Fibroblast of lung (primary cell): Measurements from ENCODE around the gene INPP4A. TPM values are rescaled to one million over a fixed set of nuclear protein-coding genes. Genes with fewer than 3 reads are reported as not detected.

Source experiments
- DNase-seq, 2 donors: peaks; one replicate each; pipeline versions ENCODE4 v3.0.0 to v3.0.0-alpha.2; 2010; ENCODE audit warnings: low read depth in 2 of 2
- H2AFZ ChIP-seq: 2 replicates; pipeline ENCODE4 v1.5.1; 2012; ENCODE audit warnings: low read length, control low read depth, inconsistent platforms
- H3K27ac ChIP-seq: 2 replicates; pipeline ENCODE4 v1.5.1; 2011; ENCODE audit warnings: low read length, control low read depth; ENCODE audit not compliant: insufficient read depth
- H3K27me3 ChIP-seq: 2 replicates; pipeline ENCODE4 v1.5.1; 2011; ENCODE audit warnings: mild to moderate bottlenecking, low read length; ENCODE audit not compliant: control insufficient read depth, insufficient read depth
- H3K36me3 ChIP-seq: 2 replicates; pipeline ENCODE4 v1.5.1; 2011; ENCODE audit warnings: low read length; ENCODE audit not compliant: control insufficient read depth, insufficient read depth
- H3K4me1 ChIP-seq: 2 replicates; pipeline ENCODE4 v1.5.1; 2011; ENCODE audit warnings: low read length; ENCODE audit not compliant: control insufficient read depth, insufficient read depth; ENCODE audit errors: extremely low read depth
- H3K4me2 ChIP-seq: 2 replicates; pipeline ENCODE4 v1.5.1; 2011; ENCODE audit warnings: low read length, control low read depth; ENCODE audit not compliant: insufficient read depth; ENCODE audit errors: extremely low read depth
- H3K4me3 ChIP-seq, 4 experiments: fragments of 200-600 bp in 1 of 4; sonication (generic) in 1 of 4; replicated peaks in 1 of 4; 2 replicates each; pipeline ENCODE4 v1.5.1; 2011 to 2016; ENCODE audit warnings: low read length in 4 of 4, low read depth in 3 of 4, mild to moderate bottlenecking in 3 of 4, control low read depth in 2 of 4, inconsistent platforms in 1 of 4, mixed read lengths in 1 of 4; ENCODE audit not compliant: insufficient read depth in 1 of 4; ENCODE audit errors: control extremely low read depth in 1 of 4
- H3K79me2 ChIP-seq: 2 replicates; pipeline ENCODE4 v1.5.1; 2012; ENCODE audit warnings: mild to moderate bottlenecking, low read length, inconsistent platforms; ENCODE audit not compliant: control insufficient read depth, insufficient read depth
- H3K9ac ChIP-seq: 2 replicates; pipeline ENCODE4 v1.5.1; 2011; ENCODE audit warnings: mild to moderate bottlenecking, low read length, control low read depth; ENCODE audit not compliant: insufficient read depth
- H3K9me3 ChIP-seq: 2 replicates; pipeline ENCODE4 v1.5.1; 2012; ENCODE audit warnings: low read depth, low read length; ENCODE audit not compliant: control insufficient read depth, insufficient read depth
- H4K20me1 ChIP-seq: 2 replicates; pipeline ENCODE4 v1.5.1; 2011; ENCODE audit warnings: low read length; ENCODE audit not compliant: control insufficient read depth, insufficient read depth; ENCODE audit errors: extremely low read depth
- EZH2 ChIP-seq: IDR thresholded peaks from 2 replicates; pipeline ENCODE4 v1.5.1; 2012; ENCODE audit warnings: low read length, control low read depth, mild to moderate bottlenecking; ENCODE audit errors: missing control alignments
- polyA plus RNA-seq, 2 donors: library from polyadenylated mRNA; depleted of rRNA in 1 of 2; stranded (reverse) in 1 of 2; unstranded in 1 of 2; fragments of >200 nt; gene quantifications; 2 replicates each; pipeline ENCODE4 v1.2.1, GENCODE V29; 2011 to 2012; ENCODE audit warnings: missing spikeins in 1 of 2
- total RNA-seq: library from RNA; depleted of rRNA; stranded (reverse); fragments of >200 nt; gene quantifications from 2 replicates; pipeline ENCODE4 v1.2.1, GENCODE V29; 2014
- TF ChIP-seq, protein P1 (sequence below), 2 donors: IDR thresholded peaks in 1 of 2; conservative IDR thresholded peaks in 1 of 2; 1 replicate in 1 of 2; 2 replicates in 1 of 2; pipeline ENCODE4 v1.5.1; 2011 to 2012; ENCODE audit warnings: low read length in 2 of 2, control low read depth in 1 of 2, inconsistent platforms in 1 of 2, low read depth in 1 of 2, mild to moderate bottlenecking in 1 of 2

INPP4A gene
- total and polyA plus RNA-seq, 2 donors (not counting 1 experiment from before 2014, with no cell fraction given): 10.2 to 26.1 TPM

DNA sequence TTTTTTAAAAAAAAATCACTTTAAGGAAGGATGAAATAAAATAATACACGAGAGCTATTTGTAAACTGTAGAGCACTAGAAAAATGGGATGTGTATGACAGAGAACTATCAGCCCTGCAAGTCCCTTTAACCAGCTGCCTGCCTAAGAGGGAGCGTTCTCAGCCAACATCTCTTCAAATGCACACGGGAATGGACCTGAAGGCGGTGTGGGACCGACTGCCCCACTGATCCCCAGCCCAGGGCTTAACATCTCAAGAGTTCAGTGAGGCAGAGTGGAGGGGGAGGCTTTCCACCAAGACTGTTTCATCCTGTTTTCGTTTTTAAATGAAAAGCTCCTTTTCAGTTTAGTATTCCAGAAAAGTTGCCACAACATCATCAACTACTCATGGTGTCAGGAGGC lies 2.2 kb downstream of the INPP4A start:
- Histone ChIP-seq H2AFZ (no peak overlapping the region), H3K9me3 (no peaks in the 10 kb centered on the region), H4K20me1 (no peaks in the 10 kb centered on the region), H3K36me3 (no peaks in the 10 kb centered on the region), H3K9ac (no peak overlapping the region), H3K4me3 (no peak overlapping the region), H3K27ac (no peak overlapping the region), H3K4me2 (no peak overlapping the region), H3K27me3 (no peaks in the 10 kb centered on the region), H3K4me1 (peaks cover 3% of the 10 kb centered on the region), H3K79me2 (peaks cover 10% of the 10 kb centered on the region)
- DNase-seq: no peak
- TF ChIP-seq EZH2: no peak
- TF ChIP-seq, protein P1, sequence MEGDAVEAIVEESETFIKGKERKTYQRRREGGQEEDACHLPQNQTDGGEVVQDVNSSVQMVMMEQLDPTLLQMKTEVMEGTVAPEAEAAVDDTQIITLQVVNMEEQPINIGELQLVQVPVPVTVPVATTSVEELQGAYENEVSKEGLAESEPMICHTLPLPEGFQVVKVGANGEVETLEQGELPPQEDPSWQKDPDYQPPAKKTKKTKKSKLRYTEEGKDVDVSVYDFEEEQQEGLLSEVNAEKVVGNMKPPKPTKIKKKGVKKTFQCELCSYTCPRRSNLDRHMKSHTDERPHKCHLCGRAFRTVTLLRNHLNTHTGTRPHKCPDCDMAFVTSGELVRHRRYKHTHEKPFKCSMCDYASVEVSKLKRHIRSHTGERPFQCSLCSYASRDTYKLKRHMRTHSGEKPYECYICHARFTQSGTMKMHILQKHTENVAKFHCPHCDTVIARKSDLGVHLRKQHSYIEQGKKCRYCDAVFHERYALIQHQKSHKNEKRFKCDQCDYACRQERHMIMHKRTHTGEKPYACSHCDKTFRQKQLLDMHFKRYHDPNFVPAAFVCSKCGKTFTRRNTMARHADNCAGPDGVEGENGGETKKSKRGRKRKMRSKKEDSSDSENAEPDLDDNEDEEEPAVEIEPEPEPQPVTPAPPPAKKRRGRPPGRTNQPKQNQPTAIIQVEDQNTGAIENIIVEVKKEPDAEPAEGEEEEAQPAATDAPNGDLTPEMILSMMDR (conservative IDR thresholded peaks at IDR 0.05 in 1 of 2, IDR thresholded peaks at IDR 0.05 in 1 of 2; ENCODE audit: low read depth in 1 of 2, low read length in 2 of 2): no peak

DNA sequence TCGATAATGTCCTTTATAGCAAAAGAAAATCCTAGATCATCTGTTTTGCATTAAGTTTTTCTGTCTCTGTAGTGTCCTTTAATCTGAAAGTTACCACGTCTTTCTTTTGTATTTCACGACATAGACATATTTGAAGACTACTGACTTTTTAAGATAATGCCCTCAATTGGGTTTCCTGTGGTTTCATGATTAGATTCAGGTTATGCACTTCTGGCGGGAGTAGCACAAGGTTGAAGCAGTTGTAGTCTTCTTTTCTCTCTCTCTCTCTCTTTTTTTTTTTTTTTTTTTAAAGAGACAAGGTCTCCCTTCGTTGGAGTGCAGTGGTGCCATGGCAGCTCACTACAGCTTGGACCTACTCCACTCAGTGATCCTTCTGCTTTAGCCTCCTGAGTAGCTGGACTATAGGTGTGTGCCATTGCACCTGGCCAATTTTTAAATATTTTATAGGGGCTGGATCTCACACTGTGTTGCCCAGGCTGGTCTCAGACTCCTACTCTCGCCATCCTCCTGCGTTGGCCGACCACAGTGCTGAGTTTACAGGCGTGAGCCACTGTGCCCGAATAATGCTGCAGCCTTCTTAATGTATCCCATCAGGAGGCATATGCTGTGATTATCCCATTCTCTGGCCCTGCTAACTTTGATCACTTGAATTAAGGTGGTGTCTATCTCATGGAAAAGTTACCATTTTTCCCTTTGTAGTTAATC lies 3.9 kb downstream of the INPP4A start:
- no peaks in the 10 kb centered on the region for H4K20me1 ChIP-seq
- H2AFZ ChIP-seq: no peak overlapping the region
- no peaks in the 10 kb centered on the region for H3K27me3 ChIP-seq
- H3K79me2 ChIP-seq: peaks cover 15% of the 10 kb centered on the region
- TF ChIP-seq, protein P1 (conservative IDR thresholded peaks at IDR 0.05 in 1 of 2, IDR thresholded peaks at IDR 0.05 in 1 of 2; ENCODE audit: low read depth in 1 of 2, low read length in 2 of 2): no peak
- no peak for TF ChIP-seq EZH2
- H3K36me3 ChIP-seq: no peaks in the 10 kb centered on the region
- H3K9ac ChIP-seq: no peak overlapping the region
- no peaks in the 10 kb centered on the region for H3K9me3 ChIP-seq
- peaks cover 3% of the 10 kb centered on the region for H3K4me1 ChIP-seq
- H3K27ac ChIP-seq: no peak overlapping the region
- H3K4me3 ChIP-seq: no peak overlapping the region
- DNase-seq: no peak
- H3K4me2 ChIP-seq: no peak overlapping the region

DNA sequence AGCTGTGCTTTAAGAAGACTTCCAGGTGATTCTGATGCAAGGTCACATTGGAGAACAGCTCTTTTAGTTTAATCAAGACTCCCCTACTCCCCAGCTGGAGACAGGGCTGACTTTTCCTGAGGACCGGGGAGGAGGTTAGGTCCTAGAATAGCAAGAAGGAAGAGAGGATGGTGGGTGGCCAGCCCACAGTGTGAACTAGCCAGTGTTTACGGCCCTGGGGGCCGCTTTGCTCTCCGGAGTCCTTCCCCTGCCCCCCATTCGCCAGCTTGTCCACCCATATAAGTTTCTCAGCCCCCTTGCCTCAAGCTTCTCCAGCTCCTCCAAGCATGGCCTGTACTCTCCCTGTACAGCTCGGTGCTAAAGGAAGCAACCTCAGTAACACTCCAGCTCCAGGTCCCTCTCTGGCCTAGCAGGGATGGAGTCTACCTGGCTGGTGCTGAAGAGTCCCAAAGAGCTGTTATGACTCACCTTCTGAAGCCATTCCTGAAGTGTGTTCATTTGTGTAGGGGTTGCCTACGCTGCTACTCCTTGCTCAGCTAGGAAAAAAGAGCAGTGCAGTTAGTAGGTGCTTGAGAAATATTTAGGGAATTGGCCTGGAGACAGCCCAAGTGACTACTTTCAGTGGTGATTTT lies 7.9 kb downstream of the INPP4A start:
- Histone ChIP-seq H3K27ac (no peak overlapping the region), H3K4me1 (peaks cover 9% of the 10 kb centered on the region), H3K79me2 (peaks cover 7% of the 10 kb centered on the region), H4K20me1 (no peaks in the 10 kb centered on the region), H3K9ac (no peak overlapping the region), H3K36me3 (no peaks in the 10 kb centered on the region), H3K9me3 (no peaks in the 10 kb centered on the region), H2AFZ (no peak overlapping the region), H3K27me3 (no peaks in the 10 kb centered on the region), H3K4me3 (no peak overlapping the region), H3K4me2 (no peak overlapping the region)
- no peak for DNase-seq
- TF ChIP-seq, protein P1 (conservative IDR thresholded peaks at IDR 0.05 in 1 of 2, IDR thresholded peaks at IDR 0.05 in 1 of 2; ENCODE audit: low read depth in 1 of 2, low read length in 2 of 2): no peak
- TF ChIP-seq EZH2: no peak
